HepG2 (cell line): Measurements from ENCODE around the gene CMC1.

Source experiments
- ATF2 ChIP-seq: sonication (generic); formaldehyde crosslinking; IDR thresholded peaks from 2 replicates; pipeline ENCODE4 v1.4.0; 2020; ENCODE audit warnings: missing genetic modification reagents
- ETV6 ChIP-seq: sonication (generic); formaldehyde crosslinking; conservative IDR thresholded peaks from 2 replicates; pipeline ENCODE4 v1.4.0; 2020; ENCODE audit warnings: missing genetic modification reagents
- GABPA ChIP-seq, 2 experiments: IDR thresholded peaks; 2 replicates each; pipeline ENCODE4 v1.6.1; 2011 to 2016; ENCODE audit warnings: low read depth in 2 of 2, low read length in 1 of 2, missing biosample characterization in 1 of 2, missing genetic modification characterization in 1 of 2
- GTF2F1 ChIP-seq: fragments of 150-350 bp; IDR thresholded peaks from 2 replicates; pipeline ENCODE4 v1.6.1; 2014; ENCODE audit warnings: low read length
- POLR2A ChIP-seq, 2 experiments: IDR thresholded peaks; 2 replicates each; pipeline ENCODE4 v1.6.1; 2011; ENCODE audit warnings: low read depth in 2 of 2, low read length in 2 of 2, mild to moderate bottlenecking in 1 of 2, moderate library complexity in 1 of 2; ENCODE audit not compliant: insufficient read depth in 1 of 2
- PTBP1 ChIP-seq: fragments of 200-400 bp; formaldehyde crosslinking; IDR thresholded peaks from 2 replicates; pipeline ENCODE4 v1.6.1; 2018; ENCODE audit warnings: low read length, low read depth; ENCODE audit not compliant: poor library complexity, severe bottlenecking
- RAD21 ChIP-seq: fragments of 450-650 bp; formaldehyde crosslinking; IDR thresholded peaks from 2 replicates; pipeline ENCODE4 v1.5.0; 2020; ENCODE audit warnings: mild to moderate bottlenecking
- REPIN1 ChIP-seq: sonication (generic); formaldehyde crosslinking; IDR thresholded peaks from 2 replicates; pipeline ENCODE4 v1.8.0; 2022; ENCODE audit warnings: missing genetic modification reagents, low read depth, mild to moderate bottlenecking, borderline replicate concordance
- SMAD1 ChIP-seq: sonication (generic); formaldehyde crosslinking; IDR thresholded peaks from 2 replicates; pipeline ENCODE4 v1.4.0; 2020; ENCODE audit warnings: missing genetic modification reagents, low read depth, mild to moderate bottlenecking, borderline replicate concordance
- ZFX ChIP-seq: sonication (generic); formaldehyde crosslinking; IDR thresholded peaks from 2 replicates; pipeline ENCODE4 v1.4.0; 2020; ENCODE audit warnings: mild to moderate bottlenecking, low read depth, missing genetic modification reagents, moderate library complexity
- ZNF530 ChIP-seq: sonication (generic); formaldehyde crosslinking; IDR thresholded peaks from 2 replicates; pipeline ENCODE4 v1.5.0; 2020; ENCODE audit warnings: low read depth, mild to moderate bottlenecking, missing genetic modification reagents
- TF ChIP-seq, protein P1 (sequence below): sonication (generic); formaldehyde crosslinking; IDR thresholded peaks from 2 replicates; pipeline ENCODE4 v1.5.1; 2020; ENCODE audit warnings: missing genetic modification reagents, mild to moderate bottlenecking, borderline replicate concordance
- TF ChIP-seq, protein P2 (sequence below): sonication (generic); formaldehyde crosslinking; IDR thresholded peaks from 2 replicates; pipeline ENCODE4 v1.4.0; 2020; ENCODE audit warnings: missing genetic modification reagents
- TF ChIP-seq, protein P3 (sequence below): IDR thresholded peaks from 2 replicates; pipeline ENCODE4 v1.6.1; 2012; ENCODE audit warnings: inconsistent platforms

DNA sequence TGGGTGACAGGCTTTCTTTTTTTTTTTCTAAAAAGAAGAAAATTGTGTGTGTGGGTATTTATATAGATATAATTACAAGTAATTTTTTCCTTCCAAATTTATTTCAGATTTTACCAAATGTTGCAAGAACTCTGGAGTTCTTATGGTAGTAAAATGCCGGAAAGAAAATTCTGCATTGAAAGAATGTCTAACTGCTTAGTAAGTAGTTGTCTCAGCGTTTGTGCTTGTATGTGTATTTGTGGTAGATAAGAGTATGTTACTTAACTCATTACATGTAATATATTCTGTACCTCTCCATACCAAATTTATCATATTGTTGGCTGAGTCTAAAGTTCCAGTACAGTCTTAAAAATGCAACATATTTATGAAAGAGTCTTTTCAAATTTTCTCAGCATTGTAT is 74.8 kb downstream of the CMC1 start:
- no peak for TF ChIP-seq ZNF530 (CRISPR knock-in tag)
- no peak for TF ChIP-seq ATF2
- no peak for TF ChIP-seq SMAD1 (CRISPR knock-in tag)
- no peak for TF ChIP-seq GABPA (IDR thresholded peaks at IDR 0.05; ENCODE audit: low read depth, low read length)
- TF ChIP-seq GABPA (CRISPR knock-in tag; IDR thresholded peaks at IDR 0.05; ENCODE audit: low read depth): no peak
- no peak for TF ChIP-seq REPIN1 (CRISPR knock-in tag)
- no peak for TF ChIP-seq ETV6 (CRISPR knock-in tag)
- no peak for TF ChIP-seq POLR2A (IDR thresholded peaks at IDR 0.05; ENCODE audit: insufficient read depth in 1 of 2, low read depth in 2 of 2, low read length in 2 of 2)
- TF ChIP-seq, protein P1, sequence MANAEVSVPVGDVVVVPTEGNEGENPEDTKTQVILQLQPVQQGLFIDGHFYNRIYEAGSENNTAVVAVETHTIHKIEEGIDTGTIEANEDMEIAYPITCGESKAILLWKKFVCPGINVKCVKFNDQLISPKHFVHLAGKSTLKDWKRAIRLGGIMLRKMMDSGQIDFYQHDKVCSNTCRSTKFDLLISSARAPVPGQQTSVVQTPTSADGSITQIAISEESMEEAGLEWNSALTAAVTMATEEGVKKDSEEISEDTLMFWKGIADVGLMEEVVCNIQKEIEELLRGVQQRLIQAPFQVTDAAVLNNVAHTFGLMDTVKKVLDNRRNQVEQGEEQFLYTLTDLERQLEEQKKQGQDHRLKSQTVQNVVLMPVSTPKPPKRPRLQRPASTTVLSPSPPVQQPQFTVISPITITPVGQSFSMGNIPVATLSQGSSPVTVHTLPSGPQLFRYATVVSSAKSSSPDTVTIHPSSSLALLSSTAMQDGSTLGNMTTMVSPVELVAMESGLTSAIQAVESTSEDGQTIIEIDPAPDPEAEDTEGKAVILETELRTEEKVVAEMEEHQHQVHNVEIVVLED (CRISPR knock-in tag): no peak
- TF ChIP-seq ZFX (CRISPR knock-in tag): no peak
- TF ChIP-seq GTF2F1: no peak
- no peak for TF ChIP-seq RAD21 (CRISPR knock-in tag)
- TF ChIP-seq, protein P2, sequence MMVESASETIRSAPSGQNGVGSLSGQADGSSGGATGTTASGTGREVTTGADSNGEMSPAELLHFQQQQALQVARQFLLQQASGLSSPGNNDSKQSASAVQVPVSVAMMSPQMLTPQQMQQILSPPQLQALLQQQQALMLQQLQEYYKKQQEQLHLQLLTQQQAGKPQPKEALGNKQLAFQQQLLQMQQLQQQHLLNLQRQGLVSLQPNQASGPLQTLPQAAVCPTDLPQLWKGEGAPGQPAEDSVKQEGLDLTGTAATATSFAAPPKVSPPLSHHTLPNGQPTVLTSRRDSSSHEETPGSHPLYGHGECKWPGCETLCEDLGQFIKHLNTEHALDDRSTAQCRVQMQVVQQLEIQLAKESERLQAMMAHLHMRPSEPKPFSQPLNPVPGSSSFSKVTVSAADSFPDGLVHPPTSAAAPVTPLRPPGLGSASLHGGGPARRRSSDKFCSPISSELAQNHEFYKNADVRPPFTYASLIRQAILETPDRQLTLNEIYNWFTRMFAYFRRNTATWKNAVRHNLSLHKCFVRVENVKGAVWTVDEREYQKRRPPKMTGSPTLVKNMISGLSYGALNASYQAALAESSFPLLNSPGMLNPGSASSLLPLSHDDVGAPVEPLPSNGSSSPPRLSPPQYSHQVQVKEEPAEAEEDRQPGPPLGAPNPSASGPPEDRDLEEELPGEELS (CRISPR knock-in tag): no peak
- TF ChIP-seq, protein P3, sequence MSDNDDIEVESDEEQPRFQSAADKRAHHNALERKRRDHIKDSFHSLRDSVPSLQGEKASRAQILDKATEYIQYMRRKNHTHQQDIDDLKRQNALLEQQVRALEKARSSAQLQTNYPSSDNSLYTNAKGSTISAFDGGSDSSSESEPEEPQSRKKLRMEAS: no peak
- TF ChIP-seq PTBP1: no peak
